ENCODE data around the gene RNU1-2.
"Not testable (repeated sequence)": the region's sequence is repeated elsewhere in the genome, so short reads cannot be mapped to it uniquely, and the experiment has no call there.

Gene RNU1-2

GRCh38 chr1:16927256-16927655 is 31.5 kb downstream of the RNU1-2 start:
- no peak for DNase-seq (ENCODE audit: low spot score)

GRCh38 chr1:16927711-16928485 is 32.1 kb downstream of the RNU1-2 start:
- no peak for DNase-seq (ENCODE audit: low spot score)

- DNase-seq (ENCODE audit: low spot score): not testable (repeated sequence)
These were observed 33.6 kb downstream of the RNU1-2 start for GRCh38 chr1:16929146-16930041.

GRCh38 chr1:16931206-16931934 is 35.6 kb downstream of the RNU1-2 start:
- DNase-seq (ENCODE audit: low spot score): not testable (repeated sequence)

- DNase-seq (ENCODE audit: low spot score): not testable (repeated sequence)
These were observed 38.2 kb downstream of the RNU1-2 start for GRCh38 chr1:16933945-16934344.

- not testable (repeated sequence) for DNase-seq (ENCODE audit: low spot score)
These were observed 40.8 kb downstream of the RNU1-2 start for GRCh38 chr1:16936580-16936979.

GRCh38 chr1:16938351-16939321 is 42.9 kb downstream of the RNU1-2 start:
- DNase-seq (ENCODE audit: low spot score): no peak

- not testable (repeated sequence) for DNase-seq (ENCODE audit: low spot score)
These were observed 43.8 kb downstream of the RNU1-2 start for GRCh38 chr1:16939386-16940180.

- no peak for DNase-seq (ENCODE audit: low spot score)
These were observed 48.3 kb downstream of the RNU1-2 start for GRCh38 chr1:16944038-16944437.

- DNase-seq (ENCODE audit: low spot score): not testable (repeated sequence)
These were observed 49.7 kb downstream of the RNU1-2 start for GRCh38 chr1:16945512-16945911.
